GM21786 (cell line): ENCODE measurements around the gene AADAC.
"Not testable (repeated sequence)": the region's sequence is repeated elsewhere in the genome, so short reads cannot be mapped to it uniquely, and the experiment has no call there.

ENCODE experiments used
- ATAC-seq: cut with Tn5 transposase; IDR thresholded peaks from one replicate; pipeline ENCODE4 v1.9.1; 2021; ENCODE audit not compliant: unreplicated experiment

The AADAC gene

GRCh38 chr3:151852074-151852811, 38.3 kb downstream of the AADAC start:
- no peak for ATAC-seq

GRCh38 chr3:151856118-151856517, 42.2 kb downstream of the AADAC start:
- no peak for ATAC-seq

GRCh38 chr3:151856641-151857040, 42.7 kb downstream of the AADAC start:
- ATAC-seq: no peak

- no peak for ATAC-seq
These were observed 45.3 kb downstream of the AADAC start for GRCh38 chr3:151859233-151859673.

- ATAC-seq: no peak
These were observed 46.0 kb downstream of the AADAC start for GRCh38 chr3:151859905-151860304.

GRCh38 chr3:151863611-151864010, 49.7 kb downstream of the AADAC start:
- no peak for ATAC-seq

- ATAC-seq: no peak
These were observed 50.6 kb downstream of the AADAC start for GRCh38 chr3:151864423-151865101.

- no peak for ATAC-seq
These were observed 52.9 kb downstream of the AADAC start for GRCh38 chr3:151866711-151867410.

- no peak for ATAC-seq
These were observed 53.8 kb downstream of the AADAC start for GRCh38 chr3:151867666-151868065.

GRCh38 chr3:151869181-151869580, 55.3 kb downstream of the AADAC start:
- ATAC-seq: no peak

- ATAC-seq: peak; percentile 78
These were observed 57.9 kb downstream of the AADAC start for GRCh38 chr3:151871639-151872468.

- no peak for ATAC-seq
These were observed 59.5 kb downstream of the AADAC start, which contains the start of gene SUCNR1 for GRCh38 chr3:151873398-151873797. Gene SUCNR1, plus strand, starts transcription at chr3:151873643. Its CDS starts 6,250 bp downstream, at chr3:151879893.

- not testable (repeated sequence) for ATAC-seq
These were observed 60.2 kb downstream of the AADAC start for GRCh38 chr3:151874079-151874478.

- peak; percentile 68 for ATAC-seq
These were observed 61.8 kb downstream of the AADAC start for GRCh38 chr3:151875759-151876158.

GRCh38 chr3:151877269-151877668, 63.4 kb downstream of the AADAC start:
- no peak for ATAC-seq
